Ureter (tissue), 1 donor: ENCODE measurements around the gene NSG2. TPM values are rescaled to one million over a fixed set of nuclear protein-coding genes. Genes with fewer than 3 reads are reported as not detected.

ENCODE experiments used
- DNase-seq: peaks from one replicate; pipeline ENCODE4 v3.0.0-alpha.2; 2020; ENCODE audit warnings: low spot score
- total RNA-seq: library from RNA; stranded (reverse); gene quantifications from one replicate; pipeline ENCODE4 v1.2.4, GENCODE V29; 2023
- donor health status: DM: yes; HTN: yes; CAD: no.

NSG2 gene
- total RNA-seq, 1 donor from 2014 or later: not detected

DNA sequence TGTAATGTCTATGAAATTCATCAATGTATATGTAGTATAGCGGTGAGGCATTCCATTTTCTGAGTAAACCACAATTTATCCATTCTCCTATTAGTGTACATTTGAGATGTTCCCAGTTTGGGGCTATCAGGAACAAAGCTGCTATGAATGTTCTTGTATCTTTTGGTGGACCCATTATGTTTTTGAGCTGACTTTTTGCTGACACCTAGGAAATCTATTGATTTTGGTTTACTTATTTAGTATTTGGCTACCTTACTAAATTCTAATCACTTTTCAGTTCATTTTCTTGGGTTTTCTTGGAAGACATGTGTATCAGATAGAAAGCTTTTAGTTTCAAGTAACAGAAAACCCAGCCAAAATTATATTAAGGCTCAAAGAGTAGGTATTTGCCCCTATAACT, 13.7 kb downstream of the NSG2 start:
- no peak for DNase-seq

DNA sequence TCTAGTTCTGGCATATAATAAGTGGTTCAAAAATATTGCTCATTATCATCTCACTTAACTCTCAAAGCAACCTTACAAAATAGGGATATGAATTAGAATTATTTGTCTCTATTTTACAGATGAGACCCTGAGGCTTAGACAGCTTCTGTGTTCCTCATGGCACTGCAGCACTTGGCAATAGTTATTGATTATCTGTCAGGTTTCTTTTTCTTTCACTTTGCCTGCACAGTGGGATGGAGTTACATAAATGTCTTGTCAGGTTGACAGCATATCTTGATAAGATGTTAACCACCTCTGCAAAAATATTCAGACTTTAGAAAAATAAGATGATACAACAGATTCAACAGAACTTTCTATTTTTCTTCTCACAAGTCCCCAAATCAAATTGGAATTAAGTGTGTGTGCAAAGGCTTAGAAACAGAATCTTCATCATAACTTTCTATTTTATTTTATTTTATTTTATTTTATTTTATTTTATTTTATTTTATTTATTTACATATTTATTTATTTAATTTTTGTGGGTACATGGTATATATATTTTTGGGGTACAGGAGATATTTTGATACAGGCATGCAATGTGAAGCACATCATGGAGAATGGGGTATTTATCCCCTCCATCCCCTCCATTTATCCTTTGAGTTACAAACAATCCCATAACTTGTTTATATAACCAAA, 17.7 kb downstream of the NSG2 start:
- DNase-seq: no peak

DNA sequence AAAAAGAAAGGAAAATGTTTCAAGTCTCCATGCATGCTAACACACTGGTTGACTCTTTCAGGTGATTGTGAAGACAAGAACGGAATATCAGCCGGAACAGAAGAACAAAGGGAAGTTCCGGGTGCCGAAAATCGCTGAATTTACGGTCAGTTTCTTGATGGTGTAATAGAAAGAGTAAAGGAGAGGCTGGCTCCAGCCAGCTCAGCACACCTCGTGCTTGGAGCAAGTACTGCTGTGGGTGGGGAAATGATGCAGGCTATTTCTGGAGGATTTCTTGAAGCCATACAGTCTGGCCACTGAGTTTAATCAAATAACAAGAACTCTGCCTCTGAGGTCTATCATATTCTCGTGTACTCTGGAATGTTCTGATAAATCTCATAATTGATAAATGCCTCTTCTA, 18.7 kb downstream of the NSG2 start:
- no peak for DNase-seq

DNA sequence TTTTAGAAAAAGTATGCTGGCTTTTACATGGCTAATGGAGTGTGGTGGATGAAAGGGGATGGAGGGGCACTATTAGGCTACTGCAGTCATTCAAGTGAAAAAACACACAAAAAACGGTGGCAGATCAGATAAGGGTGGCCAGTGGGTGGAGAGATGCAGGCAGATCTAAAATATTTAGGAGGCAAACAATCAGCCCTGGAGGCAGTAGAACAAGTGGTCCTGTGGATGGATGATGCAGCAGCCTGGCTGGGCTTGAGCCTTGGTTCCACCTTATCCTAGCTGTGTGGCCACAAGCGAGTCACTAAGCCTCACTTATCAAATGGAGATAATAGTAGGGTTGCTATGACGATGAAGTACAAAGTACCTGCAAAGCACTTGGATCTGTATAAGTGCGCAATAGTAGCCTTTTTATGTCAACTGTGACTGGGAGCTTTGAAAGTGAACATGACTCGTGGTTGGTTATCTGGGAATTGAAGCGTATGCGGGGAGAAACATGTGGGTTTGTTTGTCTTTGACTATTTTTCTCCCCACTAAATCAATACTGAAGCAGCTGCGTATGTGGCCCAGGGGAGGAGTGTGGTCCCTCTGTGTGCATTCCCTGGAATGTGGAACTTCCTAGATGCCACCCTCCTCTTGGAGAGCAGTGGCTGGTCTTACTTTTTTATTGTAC, 20.2 kb downstream of the NSG2 start:
- DNase-seq: no peak

DNA sequence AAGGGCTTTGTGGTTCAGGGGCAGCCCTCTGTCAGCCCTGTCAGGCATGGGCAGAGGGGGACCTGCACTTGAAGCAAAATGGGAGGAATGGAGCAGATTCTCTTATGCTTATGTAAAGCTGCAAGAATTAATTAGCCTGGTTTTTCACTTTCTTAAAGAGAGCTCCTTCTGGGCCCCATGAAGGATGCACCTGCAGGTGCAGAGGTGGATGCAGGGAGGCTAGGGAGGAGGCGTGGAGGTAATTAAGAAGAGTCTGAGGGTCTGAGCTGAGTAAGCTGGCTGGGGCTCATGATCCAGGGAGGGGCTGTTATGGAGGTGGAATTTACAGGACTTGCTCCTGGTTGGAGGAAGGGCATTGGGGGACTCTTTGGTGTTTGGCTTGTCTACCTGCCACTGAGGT, 22.0 kb downstream of the NSG2 start:
- no peak for DNase-seq

DNA sequence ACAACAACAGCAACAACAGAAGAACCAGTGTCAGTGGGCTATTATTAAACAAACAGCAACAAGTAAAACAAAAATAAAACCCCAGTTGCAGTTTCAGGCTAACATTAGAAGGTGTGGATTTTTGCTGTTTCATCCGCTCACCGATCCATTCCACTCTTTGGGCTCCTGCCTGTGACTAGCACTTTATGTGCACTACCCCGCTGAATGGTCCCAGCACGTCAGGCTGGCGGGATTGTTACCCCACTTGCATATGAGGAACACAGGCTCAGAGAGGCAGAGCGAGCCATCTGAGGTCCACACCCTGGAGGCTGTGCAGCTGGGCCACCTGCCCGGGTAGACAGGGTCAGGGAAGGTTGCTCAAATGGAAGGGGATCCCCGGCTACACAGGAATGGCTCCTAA, 26.0 kb downstream of the NSG2 start:
- DNase-seq: no peak

DNA sequence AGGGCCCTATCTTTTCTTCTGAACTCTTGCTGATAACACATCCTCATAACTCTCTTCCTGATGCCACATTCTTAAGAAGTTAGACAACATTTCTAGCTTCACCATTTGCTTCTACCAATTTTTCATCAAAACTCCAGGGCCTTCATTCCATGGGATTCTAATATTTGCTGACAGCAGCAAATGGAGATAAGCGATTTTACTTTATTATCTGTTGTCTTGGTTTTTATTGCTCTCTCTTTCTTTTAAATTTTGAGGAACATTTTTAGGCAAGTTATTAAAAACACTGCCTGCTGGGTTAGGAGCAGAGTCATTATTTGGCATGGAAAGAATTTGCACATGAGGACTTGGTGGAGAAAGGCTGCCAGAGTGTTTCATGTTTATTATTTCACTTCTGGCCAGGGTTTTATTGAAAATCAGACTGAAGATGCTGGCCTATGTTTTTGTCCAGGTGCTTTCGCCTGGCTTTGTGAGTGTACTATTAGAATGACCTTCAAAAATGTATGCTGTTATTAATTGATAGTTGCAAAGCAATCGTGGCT, 27.7 kb downstream of the NSG2 start:
- DNase-seq: no peak

DNA sequence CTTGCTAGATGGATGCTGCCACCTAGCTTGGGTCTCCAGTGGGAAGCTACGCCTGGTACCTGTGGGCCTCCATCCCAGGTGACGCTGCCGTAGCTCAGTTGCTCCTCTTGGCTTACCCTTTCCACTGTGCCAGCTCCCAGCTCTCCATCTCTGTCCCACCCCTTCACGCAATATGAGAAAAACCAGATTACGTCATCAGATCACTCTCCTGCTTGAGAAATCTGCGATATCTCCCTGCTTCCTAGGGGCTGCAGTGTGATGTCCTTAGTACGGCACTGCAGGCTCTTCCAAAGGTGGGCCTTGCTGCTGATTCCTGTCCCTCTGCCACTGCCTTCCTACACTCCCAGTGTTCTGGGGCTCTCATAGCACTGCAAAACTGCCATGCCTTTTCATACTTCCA, 28.9 kb downstream of the NSG2 start:
- DNase-seq: no peak

DNA sequence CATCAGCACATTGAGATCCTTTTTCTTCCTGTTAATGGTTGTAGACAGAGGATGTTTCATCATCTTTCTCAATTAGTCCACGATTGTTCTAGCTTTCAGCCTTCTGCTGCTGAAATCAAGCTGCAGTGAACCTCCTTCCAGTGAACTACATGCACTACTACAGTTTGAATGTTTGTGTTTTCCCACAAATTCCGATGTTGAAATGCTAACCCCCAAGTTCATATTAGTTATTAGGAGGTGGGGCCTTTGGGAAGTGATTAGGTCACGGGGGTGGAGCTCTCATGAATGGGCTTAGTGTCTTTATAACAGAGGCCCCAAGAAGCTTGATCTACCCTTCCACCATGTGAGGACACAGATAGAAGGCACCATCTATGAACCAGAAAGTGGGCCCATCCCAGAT, 32.9 kb downstream of the NSG2 start:
- no peak for DNase-seq

DNA sequence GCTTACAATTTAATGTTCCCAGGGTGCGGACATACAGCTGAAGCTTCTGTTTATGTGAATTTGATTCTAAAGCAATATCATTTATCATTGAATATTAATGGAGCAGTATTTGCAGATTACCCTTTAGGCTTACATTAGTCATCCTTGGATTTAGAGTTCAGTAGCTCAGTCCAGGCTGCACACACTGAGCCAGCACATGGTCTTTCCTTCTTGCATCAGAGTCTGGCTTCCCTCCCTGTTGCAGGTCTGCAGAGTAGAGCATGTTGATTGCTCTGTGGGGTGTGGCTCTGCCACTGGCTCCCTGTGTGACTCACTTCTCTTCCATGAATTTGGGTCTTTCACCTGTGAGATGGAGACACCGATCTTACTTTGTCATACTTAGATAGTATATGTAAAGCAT, 36.8 kb downstream of the NSG2 start:
- DNase-seq: no peak

DNA sequence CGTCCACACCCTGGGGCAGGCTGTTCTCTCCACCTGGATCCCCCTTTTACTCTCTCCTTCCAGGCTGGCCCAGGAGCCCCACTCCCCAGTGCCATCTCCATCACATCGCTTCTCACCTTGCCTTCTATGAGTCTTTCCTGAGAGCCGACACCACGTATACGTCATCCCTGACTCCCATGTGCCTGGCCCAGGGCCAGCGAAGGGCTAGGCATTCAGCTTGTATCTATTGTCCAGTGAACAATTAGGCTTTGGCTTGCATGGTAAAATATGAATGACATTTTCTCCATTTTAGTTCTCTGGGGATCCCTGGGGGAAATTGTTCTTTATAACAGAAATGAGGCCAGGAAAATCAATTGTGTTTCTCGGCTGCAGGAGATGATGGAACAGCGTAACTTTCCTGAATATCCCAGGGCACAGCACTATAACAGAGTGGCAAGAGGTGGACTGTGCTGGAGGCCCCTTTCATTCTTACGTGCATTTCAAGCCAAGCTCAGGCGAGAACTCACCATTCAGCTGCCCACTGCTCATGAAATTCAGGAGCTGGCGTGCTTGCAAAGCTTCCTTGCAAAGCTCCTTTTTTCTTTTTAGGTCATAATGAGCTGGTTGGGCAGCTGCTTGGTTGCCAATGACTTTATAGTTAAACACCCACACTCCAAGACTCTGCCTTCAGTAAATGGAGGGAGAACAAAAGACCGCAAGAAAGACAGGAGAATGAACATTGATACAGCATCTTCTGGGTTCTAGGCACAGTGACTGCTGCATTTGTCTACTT, 37.7 kb downstream of the NSG2 start:
- no peak for DNase-seq

DNA sequence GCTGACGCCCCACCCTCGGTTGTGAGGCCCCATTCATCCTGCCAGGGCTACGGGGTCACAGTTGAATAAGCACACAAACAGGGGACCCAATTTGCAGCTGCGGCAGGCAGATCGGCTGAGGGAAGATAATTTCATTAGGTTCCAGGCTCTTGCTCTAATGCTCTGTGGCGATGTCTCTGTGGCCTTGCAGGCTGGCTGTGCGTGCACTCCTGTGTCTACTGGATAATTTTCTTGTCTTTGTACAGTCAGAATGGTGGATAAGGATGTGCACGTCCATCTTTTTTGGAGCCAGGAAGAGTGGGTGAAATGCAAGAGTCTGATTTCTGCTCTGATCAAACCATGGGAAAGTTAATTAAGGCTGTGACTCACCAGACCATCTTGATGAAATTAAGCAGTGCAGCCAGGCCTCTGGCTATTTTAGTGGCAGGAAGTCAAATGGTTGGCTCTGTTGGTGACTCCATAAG, 39.2 kb downstream of the NSG2 start:
- DNase-seq: no peak

DNA sequence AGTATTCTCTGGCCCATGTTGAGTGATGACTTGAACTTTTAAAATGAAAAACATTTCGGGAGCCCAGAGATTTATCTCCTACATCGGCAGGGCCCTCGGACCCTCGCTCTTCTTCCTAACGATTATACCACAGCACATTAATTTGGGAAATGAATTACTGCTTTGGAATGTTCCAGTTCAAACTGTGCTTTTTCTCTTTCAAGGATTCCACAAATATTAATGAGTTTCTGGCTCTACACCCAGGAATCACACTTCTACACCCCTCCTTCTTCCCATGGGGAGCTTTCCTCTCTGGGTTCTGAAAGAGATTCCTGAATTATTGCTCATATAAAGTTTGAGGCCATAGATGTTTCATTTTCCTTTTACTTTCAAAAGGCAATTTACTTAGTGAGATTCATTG, 41.2 kb downstream of the NSG2 start:
- no peak for DNase-seq

DNA sequence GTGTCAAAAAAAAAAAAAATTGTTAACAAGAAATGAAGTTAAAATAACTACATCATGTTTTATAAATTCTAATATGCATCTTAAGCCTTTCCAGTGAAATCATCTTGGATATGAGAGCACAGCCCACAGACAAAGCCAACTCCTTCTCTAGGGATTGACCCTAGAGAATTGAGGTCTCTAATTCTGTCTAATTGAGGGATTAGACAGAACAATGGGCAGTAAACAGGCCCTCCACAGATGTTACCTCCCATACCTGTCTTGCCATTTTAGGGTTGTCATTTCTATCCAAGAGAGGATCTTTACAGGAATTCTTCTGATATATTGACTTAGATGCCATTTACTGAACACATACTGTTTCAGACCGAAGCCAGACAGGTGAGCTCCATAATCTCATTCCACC, 42.3 kb downstream of the NSG2 start:
- no peak for DNase-seq

DNA sequence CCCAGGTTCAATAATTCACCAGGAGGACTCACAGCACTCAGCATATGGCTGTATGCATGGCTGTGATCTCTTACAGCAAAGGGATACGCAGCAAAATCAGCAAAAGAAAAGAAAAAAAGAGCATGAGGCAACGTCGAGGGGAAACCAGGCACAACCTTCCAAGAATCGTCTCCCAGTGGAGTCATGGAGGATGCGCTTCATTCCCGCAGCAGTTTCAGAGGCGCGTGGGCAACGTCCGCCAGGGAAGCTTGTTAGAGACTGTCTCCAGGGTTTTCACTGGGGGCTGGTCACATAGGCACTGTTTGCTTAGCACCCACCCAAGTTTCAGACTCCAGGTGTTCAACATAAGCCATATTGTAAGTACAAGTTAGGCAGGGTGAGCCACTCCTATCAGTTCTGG, 44.6 kb downstream of the NSG2 start:
- DNase-seq: no peak

DNA sequence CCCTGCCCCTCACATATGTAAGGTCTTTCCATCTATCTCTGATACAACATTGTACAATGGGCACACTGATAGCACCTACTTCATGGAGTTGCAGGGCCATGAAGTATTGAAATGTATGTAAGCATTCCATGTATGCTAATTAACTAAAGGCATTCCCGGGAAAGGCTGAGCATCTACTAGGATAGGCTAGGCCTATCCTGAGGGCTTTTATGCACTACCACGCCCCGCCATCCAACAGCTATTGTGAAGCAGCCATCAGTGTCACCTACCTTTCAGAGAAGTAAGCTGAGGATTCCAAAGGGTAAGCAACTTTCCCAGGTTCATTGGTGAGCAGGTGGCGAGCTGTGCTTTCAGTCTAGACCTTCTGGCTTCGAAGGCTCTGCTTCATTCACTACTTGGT, 47.6 kb downstream of the NSG2 start:
- DNase-seq: no peak

DNA sequence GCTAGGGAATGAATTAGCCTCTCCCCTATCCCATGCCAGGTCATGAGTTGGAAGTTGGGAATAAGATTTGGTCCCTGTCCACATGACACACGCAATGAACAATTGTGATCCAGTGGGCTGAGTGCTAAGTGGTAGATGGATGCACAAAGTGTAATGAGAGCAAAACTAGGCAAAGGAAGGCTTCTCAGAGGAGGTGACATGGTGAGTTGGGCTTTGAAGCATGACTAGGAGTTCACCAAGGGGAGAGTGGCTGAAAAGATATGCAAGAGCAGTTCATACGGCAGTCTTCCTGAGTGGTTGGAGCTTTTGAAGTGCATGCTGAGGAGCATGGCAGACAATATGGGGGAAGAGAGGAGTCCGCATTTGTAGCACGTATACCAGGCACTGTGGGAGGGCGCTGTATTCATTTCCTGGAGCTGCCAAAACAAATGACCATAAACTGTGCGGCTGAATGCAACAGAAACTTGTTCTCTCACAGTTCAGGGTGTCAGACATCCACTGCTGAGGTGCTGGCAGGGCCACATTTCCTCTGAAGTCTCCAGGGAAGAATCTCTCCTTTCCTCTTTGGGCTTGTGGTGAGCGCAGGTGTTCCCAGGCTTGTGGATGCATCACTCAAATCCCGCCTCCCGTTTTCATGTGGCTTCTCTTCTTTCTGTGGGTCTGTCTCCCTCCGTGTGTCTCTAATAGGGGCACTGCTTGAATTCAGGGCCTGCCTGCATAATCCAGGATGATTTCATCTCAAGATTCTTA, 49.5 kb downstream of the NSG2 start:
- no peak for DNase-seq

DNA sequence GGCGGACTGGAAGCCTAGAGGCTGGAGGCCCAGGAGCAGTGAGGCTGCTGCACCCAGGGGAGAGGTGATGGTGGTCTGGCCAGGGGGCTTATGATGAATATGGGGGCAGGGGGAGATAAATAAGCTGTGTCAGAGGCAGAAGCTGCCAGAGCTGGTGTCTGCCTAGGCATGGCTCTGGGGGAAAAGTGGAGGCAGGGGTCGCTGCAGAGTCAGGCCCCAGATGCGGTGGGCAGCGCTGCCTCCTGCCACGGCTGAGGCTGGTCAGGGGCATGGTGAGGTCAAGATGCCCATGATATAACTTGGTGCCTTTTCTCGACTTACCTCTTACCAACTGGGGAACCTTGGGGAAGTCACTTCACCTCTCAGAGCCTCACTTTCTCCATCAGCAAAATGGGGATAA, 51.1 kb downstream of the NSG2 start:
- DNase-seq: no peak

DNA sequence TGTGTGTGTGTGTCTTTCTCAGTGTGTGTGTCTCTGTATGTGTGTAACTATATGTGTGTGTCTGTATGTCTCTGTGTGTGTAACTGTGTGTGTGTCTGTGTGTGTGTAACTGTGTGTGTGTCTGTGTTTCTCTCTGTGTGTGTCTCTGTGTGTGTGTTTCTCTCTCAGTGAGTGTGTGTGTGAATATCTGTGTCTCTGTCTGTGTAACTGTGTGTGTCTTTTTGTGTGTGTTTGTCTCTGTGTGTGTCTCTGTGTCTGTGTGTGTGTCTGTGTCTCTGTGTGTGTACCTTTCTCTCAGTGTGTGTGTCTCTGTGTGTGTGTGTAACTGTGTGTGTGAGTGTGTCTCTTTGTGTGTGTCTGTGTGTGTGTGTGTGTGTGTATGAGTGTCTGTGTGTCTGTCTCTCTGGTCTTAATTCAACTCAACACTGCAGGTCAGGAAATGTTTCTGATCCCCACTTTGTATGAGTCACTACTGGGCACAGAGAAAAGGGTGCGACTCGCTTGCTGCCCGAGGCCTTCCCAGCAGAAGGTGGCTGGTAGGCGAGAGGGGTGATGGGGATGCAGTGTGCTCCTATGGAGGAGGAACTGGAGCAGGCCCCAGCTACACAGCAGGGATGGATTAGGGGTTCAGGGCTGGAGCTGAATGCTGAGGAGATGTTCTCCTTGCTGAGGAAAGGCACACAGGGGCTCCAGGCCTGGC, 52.1 kb downstream of the NSG2 start:
- DNase-seq: no peak

DNA sequence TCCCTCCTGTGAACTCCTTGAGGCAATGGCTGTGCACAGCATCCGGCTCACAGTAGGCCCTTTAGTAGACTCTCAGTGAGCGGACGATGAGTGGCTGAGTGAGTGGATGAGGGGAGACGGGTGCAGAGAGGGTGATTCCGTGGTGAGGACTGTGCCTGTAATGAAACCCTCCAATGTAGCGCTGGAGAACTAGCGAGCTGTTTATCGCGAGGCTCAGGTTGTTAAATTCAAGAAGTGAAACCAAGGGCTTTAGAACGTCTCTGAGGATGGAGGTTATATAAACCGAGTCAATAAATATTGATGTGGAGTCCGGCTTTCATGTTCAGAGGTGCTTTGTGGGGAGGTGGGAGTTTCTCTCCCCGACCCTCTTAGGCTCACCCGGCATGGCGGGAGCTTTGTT, 53.2 kb downstream of the NSG2 start:
- DNase-seq: no peak

DNA sequence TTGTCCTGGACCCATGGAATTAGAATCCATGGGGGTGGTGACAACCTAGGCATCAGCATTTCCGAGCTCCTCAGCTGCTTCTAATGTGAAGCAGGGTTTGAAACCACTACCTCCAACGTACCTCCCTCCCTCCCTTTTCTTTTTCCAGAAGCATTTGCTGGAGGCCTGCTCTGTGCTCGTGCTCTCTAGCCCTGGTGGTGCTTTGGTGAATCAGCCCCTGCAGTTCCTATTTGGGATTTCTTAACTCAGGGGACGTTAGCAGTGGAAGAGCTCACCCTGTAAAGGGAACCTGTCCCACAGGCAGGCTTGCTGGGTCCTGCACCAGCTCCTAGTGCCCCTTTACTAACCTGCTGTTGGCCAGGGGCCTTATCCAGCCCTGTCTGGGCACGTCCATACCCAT, 55.0 kb downstream of the NSG2 start:
- no peak for DNase-seq
